SH-SY5Y (cell line): ENCODE results near the gene MAGEB6B.

ENCODE experiments used
- GATA2 ChIP-seq: IDR thresholded peaks from 2 replicates; pipeline ENCODE4 v1.6.1; 2011; ENCODE audit warnings: mild to moderate bottlenecking, low read depth, low read length
- GATA3 ChIP-seq: IDR thresholded peaks from 2 replicates; pipeline ENCODE4 v1.6.1; 2011; ENCODE audit warnings: low read depth, mild to moderate bottlenecking, low read length, moderate library complexity

GRCh38 chrX:26138274-26138673 lies 22.1 kb upstream of the MAGEB6B start, which contains the start of gene MAGEB18:
- TF ChIP-seq GATA2 (no peak), GATA3 (no peak)
